Neural crest cell (in vitro differentiated cells): ENCODE data around the gene VSTM2L. TPM values are rescaled to one million over a fixed set of nuclear protein-coding genes. Genes with fewer than 3 reads are reported as not detected.

Experiments
- DNase-seq: peaks from one replicate; pipeline ENCODE4 v3.0.0; 2021; ENCODE audit warnings: low read depth, mixed read lengths, low spot score
- H3K27ac Mint-ChIP-seq: one replicate; pipeline ENCODE4 v1.8.0; 2021; ENCODE audit warnings: mild to moderate bottlenecking, mixed read lengths; ENCODE audit not compliant: unreplicated experiment
- H3K27me3 Mint-ChIP-seq: 2 replicates; pipeline ENCODE4 v1.8.0; 2021; ENCODE audit warnings: low read depth, mild to moderate bottlenecking, mixed read lengths
- H3K36me3 Mint-ChIP-seq: 2 replicates; pipeline ENCODE4 v1.8.0; 2021; ENCODE audit warnings: low read depth, mild to moderate bottlenecking, mixed read lengths
- H3K4me1 Mint-ChIP-seq: 2 replicates; pipeline ENCODE4 v1.8.0; 2021; ENCODE audit warnings: mixed read lengths
- H3K4me3 Mint-ChIP-seq: one replicate; pipeline ENCODE4 v1.8.0; 2021; ENCODE audit warnings: mild to moderate bottlenecking, mixed read lengths
- H3K9me3 Mint-ChIP-seq: 2 replicates; pipeline ENCODE4 v1.8.0; 2021; ENCODE audit warnings: mixed read lengths
- total RNA-seq: library from RNA; stranded (reverse); gene quantifications from 2 replicates; pipeline ENCODE4 v1.2.1, GENCODE V29; 2021
- TF ChIP-seq, protein P1 (sequence below): fragments of 200-600 bp; sonication (generic); conservative IDR thresholded peaks from 2 replicates; pipeline ENCODE4 v1.5.0; 2021; ENCODE audit warnings: antibody characterized with exemption, mild to moderate bottlenecking

Gene VSTM2L
- total RNA-seq, 1 donor from 2014 or later = 9.3 TPM

GRCh38 chr20:37943501-37944455, 40.9 kb downstream of the VSTM2L start:
- Mint-ChIP-seq H3K4me1 (peaks cover 13% of the 10 kb centered on the region), H3K9me3 (peaks cover 7% of the 10 kb centered on the region), H3K27ac (no peak overlapping the region), H3K36me3 (peaks cover 5% of the 10 kb centered on the region), H3K27me3 (no peaks in the 10 kb centered on the region), H3K4me3 (no peak overlapping the region)
- DNase-seq = no peak
- TF ChIP-seq, protein P1, sequence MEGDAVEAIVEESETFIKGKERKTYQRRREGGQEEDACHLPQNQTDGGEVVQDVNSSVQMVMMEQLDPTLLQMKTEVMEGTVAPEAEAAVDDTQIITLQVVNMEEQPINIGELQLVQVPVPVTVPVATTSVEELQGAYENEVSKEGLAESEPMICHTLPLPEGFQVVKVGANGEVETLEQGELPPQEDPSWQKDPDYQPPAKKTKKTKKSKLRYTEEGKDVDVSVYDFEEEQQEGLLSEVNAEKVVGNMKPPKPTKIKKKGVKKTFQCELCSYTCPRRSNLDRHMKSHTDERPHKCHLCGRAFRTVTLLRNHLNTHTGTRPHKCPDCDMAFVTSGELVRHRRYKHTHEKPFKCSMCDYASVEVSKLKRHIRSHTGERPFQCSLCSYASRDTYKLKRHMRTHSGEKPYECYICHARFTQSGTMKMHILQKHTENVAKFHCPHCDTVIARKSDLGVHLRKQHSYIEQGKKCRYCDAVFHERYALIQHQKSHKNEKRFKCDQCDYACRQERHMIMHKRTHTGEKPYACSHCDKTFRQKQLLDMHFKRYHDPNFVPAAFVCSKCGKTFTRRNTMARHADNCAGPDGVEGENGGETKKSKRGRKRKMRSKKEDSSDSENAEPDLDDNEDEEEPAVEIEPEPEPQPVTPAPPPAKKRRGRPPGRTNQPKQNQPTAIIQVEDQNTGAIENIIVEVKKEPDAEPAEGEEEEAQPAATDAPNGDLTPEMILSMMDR = no peak

DNA sequence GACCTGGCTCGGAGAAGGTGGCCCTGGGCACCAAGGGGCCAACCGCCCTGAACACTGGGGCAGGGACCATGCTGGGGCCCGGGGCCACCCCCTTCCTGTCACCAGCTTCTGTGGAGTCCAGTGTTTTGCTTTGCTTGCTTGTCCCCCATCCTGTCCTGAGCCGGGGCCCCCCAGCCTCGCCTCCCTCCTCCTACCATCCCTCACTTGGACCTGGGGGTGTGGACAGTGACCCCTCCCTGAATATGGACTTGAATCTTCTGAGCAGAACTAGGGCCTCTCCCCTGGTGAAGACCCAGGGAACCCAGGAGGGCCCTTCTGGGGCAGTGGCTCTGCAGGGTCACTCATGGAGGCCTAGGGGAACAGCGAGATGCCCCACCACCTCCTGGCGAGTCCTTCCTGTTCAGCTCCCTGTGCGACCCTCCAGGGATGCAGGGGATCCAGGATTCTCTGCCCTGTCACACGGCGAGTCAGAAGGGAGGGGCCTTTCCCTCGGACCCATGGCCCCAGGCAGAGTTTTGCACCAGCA, 41.6 kb downstream of the VSTM2L start:
- Mint-ChIP-seq H3K27me3 (no peaks in the 10 kb centered on the region), H3K4me1 (peaks cover 13% of the 10 kb centered on the region), H3K9me3 (peaks cover 10% of the 10 kb centered on the region), H3K27ac (no peak overlapping the region), H3K36me3 (peaks cover 6% of the 10 kb centered on the region), H3K4me3 (no peak overlapping the region)
- TF ChIP-seq, protein P1 = no peak
- DNase-seq = no peak

DNA sequence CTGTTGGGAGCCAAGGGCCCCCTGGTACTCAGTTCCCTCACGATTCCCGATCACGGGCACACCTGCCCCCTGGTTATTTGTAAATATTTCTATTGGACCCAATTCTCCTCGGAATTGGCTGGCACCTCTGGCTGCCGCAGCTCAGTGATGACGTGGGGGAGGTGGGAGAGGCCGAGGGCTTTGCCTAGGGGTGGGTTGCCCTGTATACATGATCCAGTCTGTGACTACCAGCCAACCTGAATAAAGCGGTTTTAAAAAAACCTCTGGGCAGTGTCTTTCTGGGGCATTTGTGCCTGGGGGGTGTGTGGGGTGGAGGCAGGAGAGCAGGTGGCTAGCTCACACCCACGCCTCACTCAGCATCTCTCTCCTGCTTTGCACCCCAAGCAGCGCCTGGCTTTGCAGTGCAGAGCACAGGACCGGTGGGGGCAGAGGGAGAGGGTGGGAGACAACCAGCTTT, 42.2 kb downstream of the VSTM2L start:
- DNase-seq = no peak
- Mint-ChIP-seq H3K36me3 (peaks cover 6% of the 10 kb centered on the region), H3K4me3 (no peak overlapping the region), H3K9me3 (peaks cover 10% of the 10 kb centered on the region), H3K27me3 (no peaks in the 10 kb centered on the region), H3K27ac (no peak overlapping the region), H3K4me1 (peaks cover 13% of the 10 kb centered on the region)
- TF ChIP-seq, protein P1 = no peak

DNA sequence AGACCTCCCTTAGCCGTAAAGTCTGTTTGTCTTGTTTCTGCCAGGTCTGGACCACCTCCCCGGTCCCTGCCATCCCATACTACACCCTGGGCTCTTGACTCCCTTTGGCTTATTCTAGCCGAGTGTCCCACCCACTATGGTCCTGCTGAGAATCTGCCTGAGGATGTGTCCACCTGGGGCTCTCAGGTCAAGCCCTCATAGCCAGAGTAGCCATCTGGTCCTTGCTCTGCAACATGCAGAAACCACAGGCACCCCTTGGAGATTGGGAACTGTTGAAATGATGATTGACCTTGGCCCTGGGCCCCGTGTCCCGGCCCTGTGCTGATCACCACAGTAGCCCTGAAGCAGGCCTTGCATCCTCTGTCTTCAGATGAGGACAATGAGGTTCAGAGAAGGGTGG, 44.0 kb downstream of the VSTM2L start:
- DNase-seq = no peak
- no peaks in the 10 kb centered on the region for H3K27me3 Mint-ChIP-seq

DNA sequence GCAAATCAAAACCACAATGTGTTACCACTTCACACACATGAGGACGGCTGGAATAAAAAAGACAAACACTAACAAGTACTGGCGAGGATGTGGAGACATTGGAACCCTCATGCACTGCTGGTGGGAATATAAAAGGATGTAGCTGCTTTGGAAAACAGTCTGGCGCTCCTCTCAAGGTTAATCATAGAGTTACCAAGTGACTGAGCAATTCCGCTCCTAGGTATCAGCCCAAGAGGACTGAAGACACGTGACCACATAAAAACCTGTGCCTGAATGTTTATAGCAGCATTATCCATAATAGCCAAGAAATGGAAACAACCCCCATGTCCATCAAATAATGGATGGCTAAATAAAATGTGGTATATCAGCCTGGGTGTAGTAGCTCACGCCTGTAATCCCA, 45.0 kb downstream of the VSTM2L start:
- Mint-ChIP-seq H3K4me1 (peaks cover 4% of the 10 kb centered on the region), H3K4me3 (no peak overlapping the region), H3K36me3 (peaks cover 6% of the 10 kb centered on the region), H3K27me3 (no peaks in the 10 kb centered on the region), H3K27ac (no peak overlapping the region), H3K9me3 (peaks cover 13% of the 10 kb centered on the region)
- DNase-seq = no peak
- TF ChIP-seq, protein P1 = no peak

More for the DNA sequence above, 44.0 kb downstream of the VSTM2L start:
- H3K9me3 Mint-ChIP-seq = peaks cover 13% of the 10 kb centered on the region
- peaks cover 4% of the 10 kb centered on the region for H3K4me1 Mint-ChIP-seq
- TF ChIP-seq, protein P1 = no peak
- peaks cover 6% of the 10 kb centered on the region for H3K36me3 Mint-ChIP-seq
- no peak overlapping the region for H3K4me3 Mint-ChIP-seq
- no peak overlapping the region for H3K27ac Mint-ChIP-seq
